ENCODE data around the gene SLC1A3.
"Not testable (repeated sequence)": the region's sequence is repeated elsewhere in the genome, so short reads cannot be mapped to it uniquely, and the experiment has no call there.

The SLC1A3 gene

DNA sequence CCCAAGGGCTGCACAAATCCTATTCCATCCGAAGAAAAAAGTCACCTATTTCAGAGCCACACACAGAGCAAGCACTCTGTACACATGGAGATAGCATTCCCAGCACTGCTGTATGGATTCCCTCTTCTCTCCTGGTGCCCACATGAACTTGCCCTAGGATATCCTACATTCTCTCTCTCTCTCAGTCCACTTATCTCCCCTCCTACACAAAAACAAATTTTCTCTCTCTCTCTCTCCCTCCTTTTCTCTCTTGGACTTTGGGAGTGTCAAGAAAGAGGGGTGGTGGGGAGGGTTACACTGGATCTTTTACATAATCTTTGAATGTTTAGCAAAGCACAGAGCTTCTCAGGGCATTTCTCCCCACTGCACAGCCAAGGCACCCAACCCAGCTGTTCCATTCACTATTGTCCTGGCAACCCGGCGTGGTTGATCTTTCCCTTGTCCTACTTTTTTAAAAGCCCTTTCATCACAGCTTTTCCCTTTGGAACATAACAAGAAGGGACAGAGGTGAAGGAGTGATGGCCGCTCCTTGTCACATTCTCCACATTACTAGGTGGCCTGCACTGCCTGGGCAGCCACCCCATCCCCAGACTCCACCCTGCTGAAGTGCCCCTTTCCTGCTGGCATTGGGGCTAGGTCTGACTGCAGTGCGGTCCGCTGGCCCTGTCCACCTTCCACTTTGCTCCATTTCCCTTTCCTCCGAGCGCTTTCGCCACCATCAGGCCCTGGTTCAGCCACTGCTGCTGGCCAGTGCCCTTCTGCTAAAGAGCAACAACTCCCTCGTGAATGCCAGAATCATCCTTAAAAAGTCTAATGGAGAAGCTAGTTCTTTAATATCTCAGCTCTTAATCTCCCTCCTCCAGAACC is 22.2 kb upstream of the SLC1A3 start:
- Histone ChIP-seq H3K27me3 (ENCODE audit: control insufficient read depth, insufficient read depth, low read length) (peaks cover 5% of the 10 kb centered on the region), H3K9me3 (replicated peaks; ENCODE audit: low read length) (no peaks in the 10 kb centered on the region), H3K9ac (ENCODE audit: low read depth, low read length) (no peak overlapping the region), H3K4me1 (ENCODE audit: control insufficient read depth, insufficient read depth, low read length) (no peaks in the 10 kb centered on the region), H3K4me3 (ENCODE audit: low read length) (no peak overlapping the region), H3K36me3 (ENCODE audit: insufficient read depth, low read length) (no peaks in the 10 kb centered on the region), H3K4me2 (ENCODE audit: low read length) (no peak overlapping the region)

- Histone ChIP-seq H3K36me3 (ENCODE audit: insufficient read depth, low read length) (no peaks in the 10 kb centered on the region), H3K4me1 (ENCODE audit: control insufficient read depth, insufficient read depth, low read length) (no peaks in the 10 kb centered on the region), H3K27me3 (ENCODE audit: control insufficient read depth, insufficient read depth, low read length) (peaks cover 5% of the 10 kb centered on the region), H3K9me3 (replicated peaks; ENCODE audit: low read length) (no peaks in the 10 kb centered on the region), H3K4me3 (ENCODE audit: low read length) (no peak overlapping the region), H3K4me2 (ENCODE audit: low read length) (no peak overlapping the region), H3K9ac (ENCODE audit: low read depth, low read length) (no peak overlapping the region)
Measured at GRCh38 chr5:36585701-36586100, 20.7 kb upstream of the SLC1A3 start.

DNA sequence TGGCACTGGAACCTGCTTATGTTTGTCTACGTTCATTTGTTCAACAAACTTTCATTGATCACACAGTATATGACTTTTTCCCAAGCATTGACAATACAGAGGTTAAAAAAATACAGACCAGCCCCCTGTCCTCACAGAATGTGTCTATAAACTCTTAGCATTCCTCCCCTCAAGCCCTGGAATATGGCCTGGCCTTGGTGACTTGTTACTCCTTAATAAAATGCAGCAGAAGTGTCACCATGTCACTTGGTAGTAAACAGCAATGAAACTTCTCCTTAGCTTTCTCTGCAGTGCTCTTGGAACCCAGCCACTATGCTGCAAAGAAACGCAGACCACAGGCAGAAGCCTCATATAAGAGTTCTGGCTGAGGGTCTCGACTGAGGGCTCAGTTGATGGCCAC is 19.1 kb upstream of the SLC1A3 start:
- H3K4me3 ChIP-seq (ENCODE audit: low read length), result no peak overlapping the region
- H3K4me1 ChIP-seq (ENCODE audit: control insufficient read depth, insufficient read depth, low read length), result no peaks in the 10 kb centered on the region
- no peaks in the 10 kb centered on the region for H3K36me3 ChIP-seq (ENCODE audit: insufficient read depth, low read length)
- H3K27me3 ChIP-seq (ENCODE audit: control insufficient read depth, insufficient read depth, low read length), result peaks cover 5% of the 10 kb centered on the region
- no peak overlapping the region for H3K9ac ChIP-seq (ENCODE audit: low read depth, low read length)
- no peak overlapping the region for H3K4me2 ChIP-seq (ENCODE audit: low read length)
- H3K9me3 ChIP-seq (replicated peaks; ENCODE audit: low read length), result no peaks in the 10 kb centered on the region

- not testable (repeated sequence) for H3K4me1 ChIP-seq (ENCODE audit: control insufficient read depth, insufficient read depth, low read length); H3K36me3 ChIP-seq (ENCODE audit: insufficient read depth, low read length); H3K4me2 ChIP-seq (ENCODE audit: low read length); H3K9ac ChIP-seq (ENCODE audit: low read depth, low read length); H3K9me3 ChIP-seq (replicated peaks; ENCODE audit: low read length); H3K4me3 ChIP-seq (ENCODE audit: low read length); H3K27me3 ChIP-seq (ENCODE audit: control insufficient read depth, insufficient read depth, low read length)
Measured at GRCh38 chr5:36589735-36590134, 16.7 kb upstream of the SLC1A3 start.

- Histone ChIP-seq H3K9ac (ENCODE audit: low read depth, low read length) (no peak overlapping the region), H3K9me3 (replicated peaks; ENCODE audit: low read length) (no peaks in the 10 kb centered on the region), H3K4me1 (ENCODE audit: control insufficient read depth, insufficient read depth, low read length) (no peaks in the 10 kb centered on the region), H3K36me3 (ENCODE audit: insufficient read depth, low read length) (no peaks in the 10 kb centered on the region), H3K27me3 (ENCODE audit: control insufficient read depth, insufficient read depth, low read length) (no peaks in the 10 kb centered on the region), H3K4me3 (ENCODE audit: low read length) (no peak overlapping the region), H3K4me2 (ENCODE audit: low read length) (no peak overlapping the region)
Measured at GRCh38 chr5:36590513-36591286, 15.7 kb upstream of the SLC1A3 start.

- no peak overlapping the region for H3K9ac ChIP-seq (ENCODE audit: low read depth, low read length)
- no peaks in the 10 kb centered on the region for H3K36me3 ChIP-seq (ENCODE audit: insufficient read depth, low read length)
- H3K4me3 ChIP-seq (ENCODE audit: low read length), result no peak overlapping the region
Measured at GRCh38 chr5:36593867-36594266, 12.5 kb upstream of the SLC1A3 start.

GRCh38 chr5:36596247-36596646 is 10.2 kb upstream of the SLC1A3 start:
- peaks cover 3% of the 10 kb centered on the region for H3K27me3 ChIP-seq (ENCODE audit: control insufficient read depth, insufficient read depth, low read length)
- H3K9ac ChIP-seq (ENCODE audit: low read depth, low read length), result no peak overlapping the region

More at GRCh38 chr5:36593867-36594266, 12.5 kb upstream of the SLC1A3 start:
- Histone ChIP-seq H3K4me1 (ENCODE audit: control insufficient read depth, insufficient read depth, low read length) (no peaks in the 10 kb centered on the region), H3K4me2 (ENCODE audit: low read length) (no peak overlapping the region), H3K9me3 (replicated peaks; ENCODE audit: low read length) (no peaks in the 10 kb centered on the region), H3K27me3 (ENCODE audit: control insufficient read depth, insufficient read depth, low read length) (peaks cover 3% of the 10 kb centered on the region)

GRCh38 chr5:36596756-36597155 is 9.7 kb upstream of the SLC1A3 start:
- H3K4me2 ChIP-seq (ENCODE audit: low read length), result no peak overlapping the region
- H3K4me1 ChIP-seq (ENCODE audit: control insufficient read depth, insufficient read depth, low read length), result no peaks in the 10 kb centered on the region
- no peak overlapping the region for H3K9ac ChIP-seq (ENCODE audit: low read depth, low read length)
- no peaks in the 10 kb centered on the region for H3K9me3 ChIP-seq (replicated peaks; ENCODE audit: low read length)
- H3K27me3 ChIP-seq (ENCODE audit: control insufficient read depth, insufficient read depth, low read length), result peaks cover 3% of the 10 kb centered on the region
- no peak overlapping the region for H3K4me3 ChIP-seq (ENCODE audit: low read length)
- no peaks in the 10 kb centered on the region for H3K36me3 ChIP-seq (ENCODE audit: insufficient read depth, low read length)

More at GRCh38 chr5:36596247-36596646, 10.2 kb upstream of the SLC1A3 start:
- Histone ChIP-seq H3K36me3 (ENCODE audit: insufficient read depth, low read length) (no peaks in the 10 kb centered on the region), H3K4me3 (ENCODE audit: low read length) (no peak overlapping the region), H3K9me3 (replicated peaks; ENCODE audit: low read length) (no peaks in the 10 kb centered on the region), H3K4me1 (ENCODE audit: control insufficient read depth, insufficient read depth, low read length) (no peaks in the 10 kb centered on the region), H3K4me2 (ENCODE audit: low read length) (no peak overlapping the region)

DNA sequence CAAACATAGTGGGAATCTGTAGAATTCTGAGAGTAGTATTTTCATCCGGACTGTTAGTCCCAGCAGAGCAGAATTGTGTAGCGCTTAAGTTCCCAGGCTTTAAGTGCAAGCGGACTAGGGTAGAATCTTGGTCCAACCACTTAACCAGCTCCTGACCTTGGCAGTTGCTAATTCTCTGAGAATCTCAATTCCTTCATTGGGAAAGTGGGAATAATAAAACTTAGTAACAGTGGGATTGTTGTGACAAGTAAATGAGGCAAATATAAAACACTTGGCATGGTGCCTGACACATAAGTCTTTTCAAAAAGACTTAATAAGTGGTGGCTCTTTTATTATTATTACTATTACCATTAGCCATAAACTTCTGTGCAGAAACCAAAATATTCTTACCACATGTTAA is 8.4 kb upstream of the SLC1A3 start:
- H3K4me2 ChIP-seq (ENCODE audit: low read length), result no peak overlapping the region
- H3K9ac ChIP-seq (ENCODE audit: low read depth, low read length), result no peak overlapping the region
- no peaks in the 10 kb centered on the region for H3K4me1 ChIP-seq (ENCODE audit: control insufficient read depth, insufficient read depth, low read length)
- H3K36me3 ChIP-seq (ENCODE audit: insufficient read depth, low read length), result no peaks in the 10 kb centered on the region
- H3K9me3 ChIP-seq (replicated peaks; ENCODE audit: low read length), result no peaks in the 10 kb centered on the region
- H3K4me3 ChIP-seq (ENCODE audit: low read length), result no peak overlapping the region
- H3K27me3 ChIP-seq (ENCODE audit: control insufficient read depth, insufficient read depth, low read length), result peaks cover 3% of the 10 kb centered on the region

DNA sequence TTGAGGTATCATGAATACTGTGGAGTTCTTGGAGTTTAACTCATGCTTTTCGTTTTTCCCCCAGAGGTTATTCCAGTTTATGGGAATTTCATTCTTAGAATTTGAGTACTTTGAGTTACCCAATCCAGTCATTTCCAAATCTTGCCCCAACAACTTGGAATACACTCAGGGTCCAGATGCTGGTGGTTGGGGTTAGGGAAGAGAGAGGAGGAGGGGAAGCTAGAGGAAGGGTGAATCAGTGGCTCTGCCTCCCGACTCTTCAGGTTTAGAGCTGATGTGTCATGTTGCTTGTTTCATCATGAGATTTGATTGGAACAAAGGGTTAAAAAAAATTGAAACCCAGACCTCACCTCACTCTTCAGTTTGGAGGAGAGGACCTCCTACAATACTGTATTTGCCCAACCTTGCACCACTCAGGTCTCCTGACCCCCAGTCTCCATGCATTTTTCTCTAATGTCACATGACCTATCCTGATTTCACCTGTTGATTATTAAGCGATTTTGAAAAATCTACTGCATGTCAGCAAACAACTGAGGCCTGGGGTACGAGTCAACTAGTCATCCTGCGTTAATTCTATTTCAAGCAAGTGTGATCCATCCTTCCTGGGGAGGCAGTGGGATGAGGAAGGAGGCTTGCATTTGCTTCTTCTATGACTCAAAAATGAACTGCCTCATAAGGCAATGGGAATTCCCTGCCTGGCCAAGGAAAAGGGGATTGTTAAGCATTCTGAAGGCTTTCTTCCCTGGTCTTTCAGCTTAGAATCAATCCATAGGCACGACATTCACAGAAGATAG is 6.2 kb upstream of the SLC1A3 start:
- Histone ChIP-seq H3K27me3 (ENCODE audit: control insufficient read depth, insufficient read depth, low read length) (peaks cover 3% of the 10 kb centered on the region), H3K4me3 (ENCODE audit: low read length) (no peak overlapping the region), H3K36me3 (ENCODE audit: insufficient read depth, low read length) (no peaks in the 10 kb centered on the region), H3K9me3 (replicated peaks; ENCODE audit: low read length) (no peaks in the 10 kb centered on the region), H3K9ac (ENCODE audit: low read depth, low read length) (no peak overlapping the region), H3K4me2 (ENCODE audit: low read length) (no peak overlapping the region), H3K4me1 (ENCODE audit: control insufficient read depth, insufficient read depth, low read length) (no peaks in the 10 kb centered on the region)

DNA sequence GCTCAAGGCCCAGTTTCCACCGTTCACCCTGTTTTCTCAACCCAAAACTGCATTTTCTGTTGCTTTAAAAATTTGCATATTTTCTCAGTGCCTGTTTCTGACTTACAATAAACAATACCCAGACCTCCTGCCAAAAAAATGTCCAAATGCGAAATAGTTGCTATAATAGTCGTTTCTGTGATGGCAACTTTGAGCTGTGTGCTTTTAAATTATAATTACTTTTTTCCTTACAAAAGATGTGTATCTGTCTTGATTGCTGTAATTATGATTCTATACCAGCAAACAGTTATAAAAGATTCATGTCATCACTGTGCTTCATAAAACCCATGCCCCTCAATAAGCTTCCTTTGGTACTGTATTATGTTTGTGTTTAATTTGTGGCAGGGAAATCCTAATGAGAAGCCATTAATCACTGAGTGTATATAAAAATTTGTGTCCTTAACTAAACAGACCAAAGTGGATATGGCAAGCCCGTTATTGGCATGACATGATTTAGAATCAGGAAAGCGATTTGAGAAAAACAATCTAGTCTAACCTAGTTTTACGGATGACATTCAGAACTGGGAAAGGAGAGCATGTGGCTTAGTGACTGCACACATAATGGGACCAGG is 5.4 kb upstream of the SLC1A3 start:
- no peak overlapping the region for H3K4me2 ChIP-seq (ENCODE audit: low read length)
- H3K9me3 ChIP-seq (replicated peaks; ENCODE audit: low read length), result no peaks in the 10 kb centered on the region
- no peak overlapping the region for H3K4me3 ChIP-seq (ENCODE audit: low read length)
- no peak overlapping the region for H3K9ac ChIP-seq (ENCODE audit: low read depth, low read length)
- H3K4me1 ChIP-seq (ENCODE audit: control insufficient read depth, insufficient read depth, low read length), result peaks cover 4% of the 10 kb centered on the region
- peaks cover 3% of the 10 kb centered on the region for H3K27me3 ChIP-seq (ENCODE audit: control insufficient read depth, insufficient read depth, low read length)
- H3K36me3 ChIP-seq (ENCODE audit: insufficient read depth, low read length), result no peaks in the 10 kb centered on the region
